HG03439 (cell line): Measurements from ENCODE around the gene SOWAHC.
"Not testable (repeated sequence)": the region's sequence is repeated elsewhere in the genome, so short reads cannot be mapped to it uniquely, and the experiment has no call there.

ENCODE experiments used
- ATAC-seq: cut with Tn5 transposase; IDR thresholded peaks from one replicate; pipeline ENCODE4 v1.9.1; 2021; ENCODE audit warnings: mild to moderate bottlenecking, moderate library complexity; ENCODE audit not compliant: unreplicated experiment

SOWAHC gene

DNA sequence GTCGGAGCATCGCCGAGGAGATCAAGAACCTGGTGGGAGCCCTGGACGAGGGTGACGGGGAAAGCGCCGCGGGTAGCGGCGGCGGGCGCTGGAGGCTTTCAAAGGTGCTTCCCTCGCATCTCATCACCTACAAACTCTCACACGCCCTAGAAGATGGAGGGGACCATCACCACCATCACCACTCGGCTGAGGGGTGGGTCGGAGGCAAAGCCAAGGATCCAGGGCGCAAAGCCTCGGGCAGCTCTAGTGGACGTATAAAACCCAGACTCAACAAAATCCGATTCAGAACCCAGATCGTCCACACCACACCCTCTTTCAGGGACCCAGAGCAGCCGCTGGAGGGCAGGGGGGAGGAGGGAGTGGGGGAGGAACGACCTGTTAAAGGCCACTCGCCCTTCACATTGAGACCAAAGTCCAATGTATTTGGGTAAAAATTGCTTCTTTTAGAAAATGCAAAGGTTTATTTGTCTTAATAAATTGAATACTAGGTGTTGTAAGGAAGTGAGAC is 1.5 kb downstream of the SOWAHC start:
- no peak for ATAC-seq

DNA sequence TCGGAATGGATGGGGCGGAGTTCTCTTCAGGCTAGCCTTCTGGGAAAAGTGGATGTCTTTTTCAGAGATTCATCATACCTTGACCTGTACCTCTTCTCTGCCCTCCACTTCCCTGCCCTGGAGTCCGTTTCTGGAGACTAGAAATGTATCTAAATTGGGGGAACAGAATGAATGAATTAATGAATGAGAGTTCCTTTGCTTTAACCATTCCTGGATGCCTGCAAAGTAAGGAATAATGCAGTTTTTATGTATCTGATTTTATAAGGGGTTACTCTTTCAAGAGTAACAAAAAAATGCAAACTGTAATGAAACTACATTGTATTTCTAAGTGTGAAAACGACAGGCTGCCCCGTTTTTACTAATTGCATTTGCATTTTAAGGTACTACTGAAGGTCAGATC is 2.0 kb downstream of the SOWAHC start:
- ATAC-seq = no peak

DNA sequence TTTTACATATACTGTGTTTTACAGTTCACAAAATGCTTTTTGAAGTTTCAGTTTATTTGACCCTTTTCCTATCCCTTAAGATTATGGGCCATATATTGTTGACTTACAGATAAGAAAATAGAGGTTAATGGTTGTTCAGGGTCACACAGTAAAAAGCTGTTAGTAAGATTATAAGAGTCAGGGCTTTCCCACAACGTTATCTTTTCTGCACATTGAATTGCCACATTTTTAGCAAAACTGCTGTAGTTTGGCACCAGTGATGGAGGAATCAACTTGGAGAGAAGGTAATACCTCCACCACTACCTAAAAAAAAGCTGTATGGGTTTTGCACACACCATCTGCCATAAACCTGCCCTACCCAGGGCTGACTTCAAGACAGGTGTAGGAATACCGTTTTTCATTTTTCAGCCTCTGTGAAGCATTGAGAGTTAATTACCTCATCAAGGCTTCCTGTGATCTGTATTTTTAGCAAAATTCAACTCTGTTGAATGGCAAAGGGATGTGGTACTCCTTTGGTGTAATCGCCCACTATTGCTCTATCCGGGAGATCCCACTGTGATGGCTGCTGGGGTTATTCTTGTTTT is 5.0 kb downstream of the SOWAHC start:
- no peak for ATAC-seq

DNA sequence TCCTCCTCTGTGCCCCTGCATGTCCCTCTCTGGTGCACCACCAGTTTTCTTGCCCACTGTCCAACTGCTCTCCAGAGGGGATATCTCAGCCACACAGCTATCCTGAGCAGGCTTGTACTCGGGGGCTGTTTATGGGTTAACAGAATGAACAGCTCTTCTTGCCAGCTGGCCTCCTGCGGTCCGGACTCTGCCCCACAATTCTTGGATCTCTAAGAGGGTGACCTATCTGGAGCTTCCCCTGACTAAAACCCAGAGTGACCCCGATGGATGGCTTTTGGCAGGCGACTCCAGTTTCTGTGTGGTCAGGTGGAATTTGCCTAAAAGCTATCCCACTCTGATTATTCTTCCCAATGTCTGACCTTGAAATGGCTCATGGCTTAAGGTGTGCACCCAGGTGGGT is 9.1 kb downstream of the SOWAHC start:
- no peak for ATAC-seq

DNA sequence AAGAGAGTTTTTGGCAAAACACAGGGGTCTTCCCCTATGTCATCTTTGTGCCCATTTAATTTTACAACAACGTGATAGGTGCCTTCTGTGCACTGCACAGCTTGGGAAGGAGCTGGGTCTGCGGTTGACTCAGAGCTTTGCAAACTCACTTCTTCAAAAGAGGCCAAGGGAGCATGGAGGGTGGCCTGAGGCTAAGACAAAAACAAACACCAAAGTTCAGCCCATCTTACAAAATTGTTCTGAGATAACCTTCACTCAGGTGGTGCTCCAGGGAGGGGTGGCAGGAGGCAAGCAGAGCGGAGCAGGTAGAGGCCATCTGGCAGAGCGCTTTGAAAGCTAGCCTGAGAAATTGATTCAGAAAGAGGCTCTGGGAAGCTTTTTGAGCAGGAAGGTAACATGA is 9.8 kb downstream of the SOWAHC start:
- ATAC-seq = no peak

DNA sequence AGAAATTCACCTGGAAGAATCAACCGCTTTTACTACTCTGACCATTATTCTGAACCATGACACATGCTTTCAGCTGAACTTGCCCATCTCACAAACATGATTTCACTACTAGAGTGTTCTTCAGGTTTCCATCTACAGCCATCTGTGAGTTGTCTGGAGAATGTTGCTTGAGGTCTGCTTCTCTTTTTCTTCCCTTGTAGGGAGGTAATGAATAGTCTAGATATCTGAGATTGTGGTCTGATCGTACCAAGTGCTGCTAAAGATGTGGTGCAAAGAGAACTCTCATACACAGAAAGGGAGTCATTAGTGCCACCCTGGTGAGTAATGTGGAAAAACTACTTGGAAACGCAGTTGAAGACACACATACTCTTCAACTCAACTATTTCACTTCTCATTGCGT is 10.2 kb downstream of the SOWAHC start:
- no peak for ATAC-seq

DNA sequence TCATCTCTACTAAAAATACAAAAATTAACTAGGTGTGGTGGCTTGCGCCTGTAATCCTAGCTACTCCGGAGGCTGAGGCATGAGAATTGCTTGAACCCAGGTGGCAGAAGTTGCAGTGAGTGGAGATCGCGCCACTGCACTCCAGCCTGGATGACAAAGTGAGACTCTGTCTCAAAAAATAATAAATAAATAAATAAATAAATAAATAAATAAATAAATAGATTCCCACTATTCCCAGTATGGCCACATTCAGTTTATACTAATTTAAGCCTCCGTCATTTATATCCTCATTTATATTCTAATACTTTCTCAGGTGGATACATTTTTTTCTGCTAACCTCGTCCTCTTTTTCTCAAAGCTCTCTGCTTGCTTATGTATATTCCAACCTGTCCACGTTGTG is 14.2 kb downstream of the SOWAHC start:
- not testable (repeated sequence) for ATAC-seq

DNA sequence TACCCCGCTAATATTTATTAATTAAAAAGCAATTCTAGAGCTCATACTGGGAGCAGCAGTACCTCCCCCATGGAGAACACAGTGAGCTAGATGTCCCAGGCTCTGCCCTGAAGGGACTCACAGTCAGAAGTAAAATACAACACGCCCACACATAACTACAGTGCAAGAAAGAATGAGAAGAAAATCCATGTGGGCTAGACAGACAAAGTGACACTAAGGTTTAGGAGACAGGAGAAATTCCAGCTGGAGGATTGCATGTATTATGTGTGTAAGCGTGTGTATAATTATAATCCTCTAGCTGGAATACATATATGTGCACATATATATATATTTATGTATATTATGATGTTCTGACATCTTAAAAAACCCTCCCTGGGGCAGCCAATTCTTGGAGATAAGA is 15.7 kb downstream of the SOWAHC start:
- no peak for ATAC-seq

DNA sequence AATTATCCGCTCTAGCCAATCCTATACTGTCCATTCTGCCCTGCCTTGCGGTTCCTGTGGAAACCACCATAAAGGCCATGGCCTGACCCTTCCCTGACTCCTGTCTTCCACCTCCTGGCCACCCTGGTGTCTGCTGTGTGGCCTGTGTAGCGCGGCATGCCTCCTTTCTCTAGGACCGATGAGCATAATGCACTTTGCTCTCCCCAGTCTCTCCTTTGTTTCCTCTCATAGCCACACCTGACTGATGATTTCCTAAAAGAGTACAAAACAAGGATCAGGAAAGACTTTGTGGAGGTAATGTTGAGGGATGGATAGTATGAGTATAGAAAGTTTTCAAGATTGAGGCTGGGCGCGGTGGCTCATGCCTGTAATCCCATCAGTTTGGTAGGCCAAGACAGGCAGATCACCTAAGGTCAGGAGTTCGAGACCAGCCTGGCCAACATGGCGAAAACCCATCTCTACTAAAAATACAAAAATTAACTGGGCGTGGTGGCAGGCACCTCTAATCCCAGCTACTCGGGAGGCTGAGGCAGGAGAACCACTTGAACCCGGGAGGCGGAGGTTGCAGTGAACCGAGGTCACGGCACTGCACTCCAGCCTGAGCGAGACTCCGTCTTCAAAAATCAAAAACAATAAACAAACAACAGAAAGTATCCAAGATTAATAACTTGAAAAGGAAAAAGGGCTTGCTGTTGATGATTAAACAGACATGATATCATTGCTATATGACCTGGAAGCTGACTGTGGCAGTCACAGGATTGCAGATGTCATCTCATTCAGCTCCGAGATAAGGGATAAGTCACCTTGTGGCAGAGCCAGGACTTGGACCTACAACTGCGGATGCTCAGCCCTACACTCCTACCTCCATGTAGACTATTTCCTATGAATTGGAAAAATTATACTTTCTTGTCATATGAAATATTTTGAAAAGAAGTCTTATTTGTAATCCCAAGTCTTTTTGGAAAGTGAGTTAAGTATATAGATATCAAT is 16.6 kb downstream of the SOWAHC start:
- ATAC-seq = no peak

DNA sequence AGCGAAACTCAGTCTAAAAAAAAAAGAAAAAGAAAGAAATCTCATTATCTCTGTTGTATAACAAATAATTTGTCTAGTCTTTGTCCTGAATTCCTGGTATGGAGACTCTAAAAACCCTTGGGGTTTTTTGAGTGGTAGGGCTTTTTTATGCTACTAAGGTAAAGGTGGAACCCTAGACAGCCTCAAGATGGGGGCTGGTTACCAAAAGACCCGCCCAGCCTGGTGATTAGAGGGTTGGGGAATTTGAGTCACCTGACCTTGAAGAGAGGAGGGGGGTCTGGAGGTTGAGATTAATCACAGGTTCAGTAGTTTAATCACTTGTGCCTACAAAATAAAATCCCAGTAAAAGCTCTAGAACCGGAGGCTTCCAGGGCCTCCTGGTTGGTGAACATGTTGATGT is 17.6 kb downstream of the SOWAHC start:
- no peak for ATAC-seq

DNA sequence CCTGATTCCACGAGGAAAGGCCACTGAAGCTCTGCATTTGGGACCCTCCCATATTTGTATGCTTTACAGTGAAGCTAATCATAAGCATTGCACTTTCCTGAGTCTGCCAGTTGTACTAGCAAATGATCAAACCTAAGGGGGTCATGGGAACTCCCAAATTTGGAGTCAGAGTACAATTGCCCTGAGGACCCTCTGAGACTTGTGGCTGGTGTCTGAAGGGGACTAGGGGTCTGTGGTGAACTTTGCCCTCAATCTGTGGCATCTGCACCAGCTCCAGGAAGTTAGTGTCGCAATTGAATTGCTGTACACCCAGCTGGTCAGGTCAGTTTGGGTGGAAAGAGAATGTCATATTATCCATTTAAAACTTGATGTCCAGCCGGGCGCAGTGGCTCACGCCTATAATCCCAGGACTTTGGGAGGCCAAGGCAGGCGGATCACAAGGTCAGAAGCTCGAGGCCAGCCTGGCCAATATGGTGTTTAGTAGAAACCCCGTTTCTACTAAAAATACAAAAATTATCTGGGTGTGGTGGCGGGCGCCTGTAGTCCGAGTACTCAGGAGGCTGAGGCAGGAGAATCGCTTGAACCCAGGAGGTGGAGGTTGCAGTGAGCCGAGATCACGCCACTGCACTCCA is 18.1 kb downstream of the SOWAHC start:
- ATAC-seq = no peak

DNA sequence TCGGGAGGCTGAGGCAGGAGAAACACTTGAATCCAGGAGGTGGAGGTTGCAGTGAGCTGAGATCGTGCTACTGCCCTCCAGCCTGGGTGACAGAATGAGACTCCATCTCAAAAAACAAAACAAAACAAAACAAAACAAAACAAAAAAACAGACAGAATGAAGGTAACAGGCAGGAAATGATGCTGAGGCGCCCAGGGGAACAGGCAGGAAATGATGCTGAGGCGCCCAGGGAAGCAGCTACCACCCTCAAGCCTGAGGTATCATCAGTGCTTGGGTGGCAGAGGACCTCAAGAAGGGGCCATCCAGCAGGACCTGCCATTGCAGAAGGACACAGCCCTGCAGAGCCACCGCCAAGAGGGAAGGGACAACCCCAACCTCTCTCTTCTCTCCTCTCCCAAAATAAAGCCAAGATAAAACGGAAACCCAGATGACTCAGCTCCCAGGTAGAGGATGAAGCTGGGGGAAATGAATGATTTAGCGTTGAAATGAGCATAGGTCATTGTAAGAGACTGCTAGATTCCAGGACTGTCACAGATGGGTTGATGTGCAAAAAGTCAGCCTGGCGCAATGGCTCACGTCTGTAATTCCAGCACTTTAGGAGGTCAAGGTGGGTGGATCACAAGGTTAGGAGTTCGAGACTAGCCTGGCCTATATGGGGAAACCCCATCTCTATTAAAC is 19.3 kb downstream of the SOWAHC start:
- no peak for ATAC-seq

DNA sequence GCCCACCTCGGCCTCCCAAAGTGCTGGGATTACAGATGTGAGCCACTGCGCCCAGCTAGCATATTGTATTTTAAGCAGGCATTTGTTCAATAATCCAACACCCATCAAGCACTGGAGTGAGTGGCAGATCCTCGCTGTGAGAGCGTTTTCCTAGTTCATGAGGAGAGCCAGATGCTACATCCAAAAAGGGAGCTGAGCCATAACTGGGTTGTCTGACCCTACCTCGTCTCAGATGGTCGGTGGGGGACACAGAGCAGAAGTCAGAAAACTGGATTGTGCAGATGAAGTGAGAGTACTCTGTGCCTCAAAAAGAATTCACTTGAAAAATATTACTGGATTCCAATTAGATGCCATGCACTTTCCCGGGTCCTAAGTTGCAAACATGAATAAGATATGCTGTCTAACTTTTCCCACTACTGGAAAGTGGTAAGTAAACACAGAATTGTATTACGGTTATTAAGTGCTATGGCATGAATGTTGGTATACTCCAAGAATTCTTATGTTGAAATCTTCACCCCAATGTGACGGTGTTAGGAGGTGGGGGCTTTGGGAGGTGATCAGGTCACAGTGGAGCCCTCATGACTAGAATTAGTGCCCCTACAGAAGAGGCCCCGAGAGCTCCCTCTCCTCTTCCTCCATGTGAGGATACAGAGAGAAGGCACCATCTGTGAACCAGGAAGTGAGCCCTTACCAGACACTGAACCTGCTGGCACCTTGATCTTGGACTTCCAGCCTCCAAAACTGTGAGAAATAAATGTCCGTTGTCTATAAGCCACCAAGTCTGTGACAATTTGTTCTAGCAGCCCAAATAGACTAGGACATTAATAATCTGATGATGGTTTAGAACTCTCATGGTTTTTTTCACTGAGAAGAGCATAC is 21.5 kb downstream of the SOWAHC start:
- no peak for ATAC-seq

DNA sequence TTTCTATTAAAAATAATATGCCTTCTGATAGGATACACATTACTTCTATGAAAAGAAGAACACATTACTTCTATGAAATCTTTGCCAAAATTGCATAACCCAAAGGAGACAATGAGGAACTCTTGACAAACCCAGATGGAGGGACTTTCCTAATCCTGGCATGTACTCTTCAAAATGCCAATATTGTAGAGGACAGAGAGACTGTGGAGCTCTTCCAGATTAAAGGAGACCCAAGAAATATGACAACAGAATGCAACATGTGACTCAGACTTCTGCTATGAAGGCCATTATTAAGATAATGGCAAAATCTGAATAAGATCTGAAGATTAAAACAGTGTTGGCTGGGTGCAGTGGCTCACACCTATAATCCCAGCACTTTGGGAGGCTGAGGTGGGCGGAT is 22.2 kb downstream of the SOWAHC start:
- ATAC-seq = no peak

DNA sequence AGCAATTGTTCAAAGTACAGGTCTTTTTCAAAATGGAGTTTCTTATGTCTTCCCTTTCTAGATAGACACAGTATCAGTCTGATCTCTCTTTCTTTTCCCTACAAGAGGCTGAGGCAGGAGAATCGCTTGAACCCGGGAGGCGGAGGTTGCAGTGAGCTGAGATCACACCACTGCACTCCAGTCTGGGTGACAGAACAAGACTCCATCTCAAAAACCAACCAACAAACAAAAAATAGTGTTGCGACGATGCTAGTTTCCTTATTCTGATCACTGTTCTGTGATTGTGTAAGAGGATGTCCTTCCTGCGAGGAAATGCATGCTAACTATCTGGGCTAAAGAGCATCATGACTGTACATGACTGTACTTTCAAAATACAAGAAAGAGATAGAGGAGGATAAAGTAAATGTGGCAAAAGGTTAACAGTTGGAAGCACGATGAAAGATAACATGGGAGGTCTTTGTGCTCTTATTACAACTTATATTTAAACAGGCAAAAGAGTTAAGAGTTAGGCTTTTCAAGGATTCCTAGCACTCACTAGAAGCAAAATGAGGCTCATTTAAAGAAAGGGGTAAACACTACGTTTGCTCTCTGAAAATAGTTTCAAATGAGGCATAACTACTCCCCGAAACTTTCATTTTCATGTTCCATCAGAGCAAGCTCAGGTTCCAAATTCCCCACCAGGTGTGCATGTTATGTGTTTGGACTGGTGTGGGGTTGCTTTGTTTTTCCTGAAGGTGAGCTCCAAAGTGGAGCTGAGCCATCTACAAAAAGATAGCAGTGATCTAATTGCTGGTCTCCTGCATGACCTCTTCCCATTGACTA is 23.8 kb downstream of the SOWAHC start:
- peak; percentile 88 for ATAC-seq

DNA sequence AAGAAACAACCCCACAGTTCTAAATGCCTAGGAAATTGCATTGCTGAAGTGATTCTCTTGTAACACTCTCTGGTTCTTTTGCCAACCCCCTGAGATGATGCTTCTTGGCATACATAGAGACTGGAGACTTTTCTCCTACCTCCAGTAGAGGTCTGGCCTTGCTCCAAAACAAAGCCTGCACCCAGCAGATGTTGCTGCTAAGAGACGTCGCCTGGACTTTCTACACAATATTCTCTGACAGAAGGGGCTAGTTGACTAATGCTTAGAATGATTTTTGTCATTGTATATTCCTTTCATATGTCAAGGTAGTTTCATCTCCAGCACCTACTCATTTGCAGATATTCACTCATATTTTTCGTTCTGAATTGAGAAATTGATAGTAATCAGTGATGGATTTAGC is 24.6 kb downstream of the SOWAHC start:
- no peak for ATAC-seq

DNA sequence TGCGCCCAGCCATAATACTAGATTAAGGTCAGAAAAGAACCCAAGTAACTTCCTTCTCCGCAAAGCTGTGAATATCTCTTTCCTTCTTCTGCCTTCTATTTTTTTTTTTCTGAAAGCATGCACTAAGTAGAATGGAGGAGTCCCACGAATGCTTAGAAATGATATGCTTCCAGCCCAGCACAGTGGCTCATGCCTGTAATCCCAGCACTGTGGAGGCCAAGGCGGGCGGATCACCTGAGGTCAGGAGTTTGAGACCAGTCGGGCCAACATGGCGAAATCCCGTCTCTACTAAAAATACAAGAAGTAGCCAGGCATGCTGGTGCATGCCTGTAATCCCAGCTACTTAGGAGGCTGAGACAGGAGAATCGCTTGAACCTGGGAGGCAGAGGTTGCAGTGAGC is 25.8 kb downstream of the SOWAHC start:
- not testable (repeated sequence) for ATAC-seq

DNA sequence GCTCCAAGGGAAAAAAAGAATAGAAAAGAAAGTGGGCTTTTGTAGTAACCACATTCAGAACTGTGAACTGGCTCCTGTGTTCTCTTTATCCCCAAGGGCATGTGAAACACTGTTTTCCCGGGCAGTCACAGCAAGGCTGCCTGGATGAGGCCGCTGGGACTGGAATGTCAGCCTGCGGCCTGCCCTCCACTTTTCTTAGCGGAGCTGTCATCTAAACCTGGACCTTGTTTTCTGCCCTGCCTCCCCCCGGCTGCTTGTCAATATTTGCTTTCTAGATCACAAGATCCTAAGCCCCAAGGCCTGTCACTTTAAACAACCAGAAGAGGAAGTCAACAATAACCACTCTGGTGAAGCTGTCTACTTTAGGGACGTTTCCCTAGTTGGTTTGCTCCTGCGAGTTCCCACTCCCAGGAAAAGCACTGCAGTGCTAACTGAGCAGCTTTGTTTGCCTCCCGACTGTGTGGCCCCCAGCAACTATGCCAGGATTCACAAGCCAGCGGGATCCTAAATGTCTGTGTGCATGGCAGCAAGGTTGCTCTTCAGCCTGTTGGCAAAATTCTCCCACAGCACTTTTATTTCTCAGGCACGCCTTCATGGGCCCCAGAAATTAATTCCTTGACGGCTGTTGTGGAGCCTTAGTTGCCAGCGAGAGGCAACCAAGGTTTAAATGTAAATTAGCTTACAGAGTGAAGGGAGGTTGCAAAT is 30.6 kb downstream of the SOWAHC start:
- ATAC-seq = no peak
